Activated naive CD4-positive, alpha-beta T cell treated with anti-CD3 and anti-CD28 coated beads for 36 hours (primary cell): ENCODE measurements around the gene C19orf18. TPM values are rescaled to one million over a fixed set of nuclear protein-coding genes. Genes with fewer than 3 reads are reported as not detected.
A peak's percentile ranks its signal among the peaks of the same experiment; 100 is the strongest.

Source experiments
- CTCF ChIA-PET: fragments of 350-600 bp; sonication (Branson Sonifier 250); formaldehyde crosslinking; loops from one replicate; lab custom pipeline; 2021; ENCODE audit warnings: antibody characterized with exemption; lab: Charles Lee
- DNase-seq: peaks from one replicate; pipeline ENCODE4 v3.0.0-alpha.2; 2020
- H3K27ac Mint-ChIP-seq: one replicate; pipeline ENCODE4 v1.8.0; 2021; ENCODE audit warnings: mild to moderate bottlenecking, mixed read lengths
- H3K27me3 Mint-ChIP-seq: one replicate; pipeline ENCODE4 v1.8.0; 2021; ENCODE audit warnings: low read depth, mixed read lengths
- H3K36me3 Mint-ChIP-seq: one replicate; pipeline ENCODE4 v1.8.0; 2021; ENCODE audit warnings: low read depth, mixed read lengths
- H3K4me1 Mint-ChIP-seq: one replicate; pipeline ENCODE4 v1.8.0; 2021; ENCODE audit warnings: low read depth, mixed read lengths
- H3K4me3 Mint-ChIP-seq: one replicate; pipeline ENCODE4 v1.8.0; 2021; ENCODE audit warnings: mild to moderate bottlenecking, moderate library complexity, mixed read lengths
- H3K9me3 Mint-ChIP-seq: one replicate; pipeline ENCODE4 v1.8.0; 2021; ENCODE audit warnings: mixed read lengths
- intact Hi-C: fragments of 100-400 bp; cut with micrococcal nuclease; formaldehyde crosslinking; loops from one replicate; pipeline ENCODE4 v1.15.1; 2023
- total RNA-seq, 2 experiments: library from RNA; stranded (reverse); gene quantifications; one replicate each; pipeline ENCODE4 v1.2.3, GENCODE V29; 2021

C19orf18 gene
- total RNA-seq, 2 experiments from 2014 or later = 0.31 TPM; not detected in 1

DNA sequence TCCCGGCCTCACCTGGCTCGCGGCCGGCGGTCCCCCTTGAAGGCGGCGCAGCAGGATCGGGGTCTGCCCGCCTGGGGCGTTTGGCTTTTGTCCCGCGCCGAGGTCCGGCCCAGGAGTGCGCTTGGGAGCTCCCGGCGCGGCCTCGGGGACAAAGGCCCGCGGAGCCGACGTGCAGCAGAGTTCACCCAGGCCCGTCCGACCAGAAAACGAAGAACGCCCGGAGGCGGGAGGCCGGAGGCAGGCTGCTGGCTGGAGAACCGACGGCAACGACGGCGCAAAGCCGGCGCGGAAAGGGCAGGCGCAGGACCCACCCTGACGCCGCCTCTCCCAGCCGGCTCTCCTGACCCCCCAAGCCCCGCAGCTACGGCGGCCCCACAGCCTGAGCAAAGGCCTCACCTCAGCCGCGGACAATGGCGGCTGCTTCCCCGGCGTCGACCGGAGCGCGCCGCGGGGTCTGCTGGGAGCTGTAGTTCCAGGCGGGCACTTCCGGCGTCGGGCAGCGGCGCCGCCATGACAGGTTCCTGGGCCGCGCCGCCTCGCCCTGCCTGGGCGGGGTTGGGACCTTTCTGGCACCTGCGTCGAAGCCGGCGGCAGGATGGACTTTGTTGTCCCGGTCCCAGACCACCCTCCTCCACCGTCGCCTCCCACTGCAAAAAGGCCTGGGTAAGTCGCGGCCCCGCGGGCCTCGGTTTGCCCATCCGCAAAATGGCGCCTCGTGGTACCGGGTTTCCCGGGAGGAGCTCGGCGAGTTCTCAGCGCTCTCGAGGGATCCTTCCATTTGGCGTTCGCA, 28.2 kb upstream of the C19orf18 start, which contains the start of gene ZNF606:
Gene ZNF606, minus strand, starts transcription at position 437 of the 790 bp plus-strand sequence. CDS start 1,501 bp downstream, outside the sequence.
- DNase-seq = peak; percentile 86
- CTCF ChIA-PET = interaction anchor here (0.6 kb wide), 1 partner anchor 150 kb away, joined by 3 read pairs; no protein-coding TSS in a partner anchor
- intact Hi-C loops = loop anchor here (1.0 to 5.0 kb wide), 8 partner anchors 56 to 810 kb away; partner anchors contain the start of genes ZNF256, ZNF264, ZNF460 and ZNF772
- H3K4me3 Mint-ChIP-seq = peak within 1 kb of the TSS; percentile 81
- peak within 1 kb of the TSS; percentile 79 for H3K27ac Mint-ChIP-seq
- H3K36me3 Mint-ChIP-seq = peaks cover 91% of the 10 kb centered on the region
- peaks cover 29% of the 10 kb centered on the region for H3K4me1 Mint-ChIP-seq
- peaks cover 56% of the 10 kb centered on the region for H3K9me3 Mint-ChIP-seq
- H3K27me3 Mint-ChIP-seq = no peaks in the 10 kb centered on the region

DNA sequence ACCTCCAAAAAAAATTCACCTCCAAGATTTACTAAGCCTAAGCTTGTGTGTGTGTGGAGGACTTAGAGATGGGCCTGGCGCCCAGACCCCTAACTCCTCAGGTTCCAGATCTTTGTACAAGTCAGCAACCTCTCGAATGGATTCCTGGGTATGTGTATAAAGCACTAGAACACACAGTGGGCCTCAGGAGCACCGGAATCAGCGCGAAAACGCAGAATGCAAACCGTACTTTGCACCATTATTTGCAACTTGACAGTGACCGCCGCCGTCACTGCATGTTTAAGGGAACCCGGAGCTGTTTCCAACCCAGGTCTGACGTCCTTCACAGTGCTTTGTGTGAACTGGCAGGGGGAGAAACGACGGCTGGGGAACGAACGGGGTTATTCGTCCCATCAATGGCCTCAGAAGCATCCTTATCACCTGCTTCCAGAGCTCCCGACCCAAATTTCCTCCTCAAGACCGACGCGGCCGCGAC, 27.6 kb upstream of the C19orf18 start:
- H3K27me3 Mint-ChIP-seq = no peaks in the 10 kb centered on the region
- CTCF ChIA-PET = no interaction called here
- intact Hi-C loops = loop anchor here (1.0 to 5.0 kb wide), 8 partner anchors 55 to 810 kb away; partner anchors contain the start of genes ZNF256, ZNF264, ZNF460 and ZNF772
- peak overlapping the region; percentile 72 for H3K27ac Mint-ChIP-seq
- H3K4me1 Mint-ChIP-seq = peaks cover 29% of the 10 kb centered on the region
- peak overlapping the region; percentile 81 for H3K4me3 Mint-ChIP-seq
- peak; percentile 19 for DNase-seq
- peaks cover 92% of the 10 kb centered on the region for H3K36me3 Mint-ChIP-seq
- peaks cover 49% of the 10 kb centered on the region for H3K9me3 Mint-ChIP-seq

DNA sequence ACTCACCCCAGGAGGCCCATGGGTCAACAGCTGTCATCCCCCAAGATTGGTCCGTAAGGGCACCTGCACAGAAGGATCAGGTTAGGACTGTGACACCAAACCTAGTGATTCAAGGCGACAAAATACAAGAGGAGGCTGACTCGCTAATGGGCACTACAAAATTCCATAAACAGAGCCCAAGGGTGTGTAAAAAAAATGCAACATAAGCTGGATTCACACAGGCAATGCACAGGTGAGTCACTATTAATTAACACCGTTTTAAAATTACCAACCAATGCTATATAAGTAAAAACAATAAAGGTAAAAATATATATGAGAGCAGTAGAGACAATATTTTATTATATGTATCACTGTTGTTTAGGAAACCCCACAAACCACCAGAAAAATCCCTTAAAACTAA, 26.3 kb upstream of the C19orf18 start:
- CTCF ChIA-PET = no interaction called here
- intact Hi-C loops = loop anchor here (5.0 kb wide), 2 partner anchors 523 to 808 kb away; partner anchors contain the start of genes ZNF264 and ZNF772
- H3K4me1 Mint-ChIP-seq = peaks cover 29% of the 10 kb centered on the region
- DNase-seq = no peak
- H3K36me3 Mint-ChIP-seq = peaks cover 93% of the 10 kb centered on the region
- no peak overlapping the region for H3K27ac Mint-ChIP-seq
- peaks cover 50% of the 10 kb centered on the region for H3K9me3 Mint-ChIP-seq
- H3K4me3 Mint-ChIP-seq = no peak overlapping the region
- no peaks in the 10 kb centered on the region for H3K27me3 Mint-ChIP-seq

DNA sequence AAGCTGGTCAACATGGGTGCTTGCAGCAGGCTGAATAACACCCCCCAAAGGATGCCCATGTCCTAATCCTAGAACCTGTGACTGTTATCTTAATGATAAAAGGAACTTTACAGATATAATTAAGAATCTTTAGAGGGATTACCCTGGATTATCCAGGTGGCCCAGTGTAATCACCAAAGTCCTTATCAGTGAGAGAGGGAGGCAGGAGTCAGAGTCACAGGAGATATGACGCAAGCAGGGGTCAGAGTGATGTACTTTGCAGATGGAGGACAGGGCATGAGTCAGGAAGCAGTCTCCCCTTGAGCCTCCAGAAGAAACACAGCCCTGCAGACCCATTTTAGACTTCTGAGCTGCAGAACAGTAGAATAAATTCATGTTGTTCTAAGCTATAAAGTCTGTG, 18.5 kb upstream of the C19orf18 start:
- Mint-ChIP-seq H3K27ac (no peak overlapping the region), H3K4me1 (no peaks in the 10 kb centered on the region), H3K9me3 (peaks cover 66% of the 10 kb centered on the region), H3K27me3 (no peaks in the 10 kb centered on the region), H3K36me3 (peaks cover 83% of the 10 kb centered on the region), H3K4me3 (no peak overlapping the region)
- CTCF ChIA-PET = interaction anchor here (0.6 kb wide), 1 partner anchor 28 kb away, joined by 6 read pairs; no protein-coding TSS in a partner anchor
- no peak for DNase-seq
- intact Hi-C loops = no loop called here

DNA sequence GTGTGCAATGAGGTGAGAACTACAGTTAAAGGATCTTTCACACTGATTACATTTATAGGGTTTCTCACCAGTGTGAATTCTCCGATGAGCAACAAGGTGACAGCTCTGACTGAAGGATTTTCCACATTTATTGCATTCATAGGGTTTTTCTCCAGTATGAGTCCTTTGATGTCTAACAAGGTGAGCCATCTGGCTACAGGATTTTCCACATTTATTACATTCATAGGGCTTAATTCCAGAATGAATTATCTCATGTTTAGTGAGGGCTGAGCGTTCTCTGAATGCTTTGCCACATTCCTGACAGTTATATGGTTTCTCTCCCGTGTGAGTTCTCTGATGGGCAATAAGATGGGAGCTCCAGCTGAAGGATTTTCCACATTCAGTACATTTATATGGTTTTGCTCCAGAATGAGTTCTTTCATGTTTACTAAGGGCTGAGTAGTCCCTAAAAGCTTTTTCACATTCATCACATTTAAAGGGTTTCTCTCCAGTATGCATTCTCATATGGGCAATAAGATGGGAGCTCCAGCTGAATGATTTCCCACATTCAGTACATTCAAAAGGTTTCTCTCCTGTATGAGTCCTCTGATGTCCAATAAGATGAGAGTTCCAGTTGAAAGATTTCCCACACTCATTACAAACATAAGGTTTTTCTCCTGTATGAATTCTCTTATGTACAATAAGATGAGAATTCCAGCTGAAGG, 4.4 kb upstream of the C19orf18 start:
- Mint-ChIP-seq H3K27me3 (no peaks in the 10 kb centered on the region), H3K36me3 (peaks cover 89% of the 10 kb centered on the region), H3K4me3 (no peak overlapping the region), H3K4me1 (no peaks in the 10 kb centered on the region), H3K9me3 (peaks cover 84% of the 10 kb centered on the region), H3K27ac (no peak overlapping the region)
- CTCF ChIA-PET = no interaction called here
- intact Hi-C loops = no loop called here
- no peak for DNase-seq

DNA sequence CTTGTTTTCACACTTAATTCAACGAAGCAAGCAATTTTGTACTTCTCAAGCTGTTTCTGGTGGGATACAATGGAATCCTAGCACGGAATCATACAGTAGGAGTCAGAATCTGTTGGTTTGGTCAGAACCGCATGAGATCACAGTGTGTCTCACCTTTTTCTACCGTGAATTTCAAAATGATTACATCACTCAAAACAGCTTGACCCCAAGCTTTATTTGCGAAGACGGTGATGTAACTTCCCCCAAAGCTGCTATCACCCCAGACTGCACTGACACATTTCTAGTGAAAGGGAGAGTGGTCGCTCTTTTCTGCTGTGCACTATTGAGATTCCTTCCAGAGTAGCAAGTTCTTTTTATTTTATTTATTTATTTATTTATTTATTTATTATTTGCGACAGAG, 9.6 kb downstream of the C19orf18 start:
- CTCF ChIA-PET = no interaction called here
- peaks cover 35% of the 10 kb centered on the region for H3K9me3 Mint-ChIP-seq
- peaks cover 30% of the 10 kb centered on the region for H3K36me3 Mint-ChIP-seq
- intact Hi-C loops = no loop called here
- H3K27ac Mint-ChIP-seq = no peak overlapping the region
- H3K4me1 Mint-ChIP-seq = no peaks in the 10 kb centered on the region
- H3K4me3 Mint-ChIP-seq = no peak overlapping the region
- no peaks in the 10 kb centered on the region for H3K27me3 Mint-ChIP-seq
- DNase-seq = no peak

DNA sequence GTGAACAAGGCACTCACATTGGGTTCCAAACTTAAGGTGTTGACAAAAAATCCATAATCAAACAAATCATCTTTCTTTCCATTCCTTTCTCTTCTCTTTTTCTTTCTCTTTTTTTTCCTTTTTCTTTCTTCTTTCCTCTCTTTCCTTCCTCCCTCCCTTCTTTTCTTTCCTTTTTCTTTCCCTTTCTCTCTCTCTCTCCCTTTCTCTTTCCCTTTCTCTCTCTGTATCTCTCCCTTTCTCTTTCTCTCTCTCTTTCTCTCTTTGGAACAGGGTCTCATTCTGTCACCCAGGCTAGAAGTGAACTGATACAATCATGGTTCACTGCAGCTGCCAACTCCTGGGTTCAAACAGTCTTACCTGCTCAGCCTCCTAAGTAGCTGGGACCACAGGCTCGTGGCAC, 12.5 kb downstream of the C19orf18 start:
- H3K9me3 Mint-ChIP-seq = peaks cover 33% of the 10 kb centered on the region
- H3K27me3 Mint-ChIP-seq = no peaks in the 10 kb centered on the region
- no peak overlapping the region for H3K27ac Mint-ChIP-seq
- no peak for DNase-seq
- CTCF ChIA-PET = no interaction called here
- H3K4me1 Mint-ChIP-seq = no peaks in the 10 kb centered on the region
- H3K4me3 Mint-ChIP-seq = no peak overlapping the region
- H3K36me3 Mint-ChIP-seq = peaks cover 27% of the 10 kb centered on the region
- intact Hi-C loops = no loop called here

DNA sequence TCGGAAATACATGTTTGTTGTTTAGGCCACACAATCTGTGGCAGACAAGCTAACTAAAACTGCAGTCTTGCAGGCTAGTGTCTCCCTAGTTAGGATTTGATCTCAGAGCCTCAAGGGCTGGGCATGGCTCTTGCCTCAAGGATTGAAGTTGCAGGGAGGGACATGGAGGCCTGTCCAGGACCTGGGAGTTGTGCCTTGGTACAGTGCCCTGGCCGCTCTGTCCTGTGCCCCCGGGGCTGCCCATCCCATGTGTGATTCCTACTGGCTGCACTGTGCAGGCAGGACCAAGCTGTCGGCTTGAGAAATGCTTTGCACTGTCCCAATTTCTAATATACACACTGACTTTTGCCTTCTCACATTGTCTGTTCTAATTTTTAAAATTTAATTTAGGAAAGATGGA, 19.3 kb downstream of the C19orf18 start:
- intact Hi-C loops = no loop called here
- Mint-ChIP-seq H3K27ac (no peak overlapping the region), H3K9me3 (peaks cover 35% of the 10 kb centered on the region), H3K27me3 (no peaks in the 10 kb centered on the region), H3K36me3 (peaks cover 20% of the 10 kb centered on the region), H3K4me1 (no peaks in the 10 kb centered on the region), H3K4me3 (no peak overlapping the region)
- no peak for DNase-seq
- CTCF ChIA-PET = no interaction called here

DNA sequence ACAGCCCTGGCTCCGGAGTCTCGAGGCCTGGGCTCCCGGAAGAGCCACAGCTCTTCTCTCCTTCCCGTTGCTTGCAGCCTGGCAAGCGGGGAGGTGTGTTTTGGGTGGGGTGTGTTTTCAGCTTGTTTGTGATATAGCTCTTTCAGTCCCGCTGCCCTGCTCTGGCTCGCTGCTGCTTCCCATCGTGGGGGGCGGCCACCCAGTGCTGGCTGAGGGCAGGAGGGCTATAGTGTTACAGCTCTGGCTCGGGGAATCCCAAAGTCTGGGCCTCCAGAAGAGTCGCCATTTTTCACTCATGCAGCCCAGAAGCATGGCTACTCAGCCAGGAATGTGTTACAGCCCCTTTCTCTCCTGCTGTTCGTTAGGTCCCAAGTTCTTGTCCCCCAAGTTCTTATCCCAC, 24.6 kb downstream of the C19orf18 start:
- Mint-ChIP-seq H3K36me3 (peaks cover 24% of the 10 kb centered on the region), H3K27ac (no peak overlapping the region), H3K9me3 (peaks cover 28% of the 10 kb centered on the region), H3K27me3 (no peaks in the 10 kb centered on the region), H3K4me3 (no peak overlapping the region), H3K4me1 (peaks cover 17% of the 10 kb centered on the region)
- no peak for DNase-seq
- CTCF ChIA-PET = no interaction called here
- intact Hi-C loops = no loop called here

DNA sequence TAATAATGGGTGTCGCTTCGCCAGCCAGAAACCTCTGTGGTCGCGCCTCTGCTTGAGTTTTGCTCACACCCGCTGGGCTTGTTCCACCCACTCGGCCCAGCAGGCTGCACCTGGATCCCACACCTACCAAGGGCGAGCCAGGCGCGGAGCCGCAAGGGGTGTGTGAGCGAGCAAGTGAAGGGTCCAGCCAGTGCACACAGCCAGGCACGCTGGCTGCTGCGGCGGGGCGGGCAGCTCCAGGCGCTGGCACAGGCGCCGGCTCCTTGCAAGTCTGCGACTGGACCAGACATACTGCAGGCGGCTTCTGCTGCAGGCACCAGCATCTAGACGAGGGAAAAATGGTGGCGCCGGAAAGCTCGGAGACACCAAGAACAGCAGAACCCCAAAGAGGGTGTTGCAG, 25.0 kb downstream of the C19orf18 start:
- Mint-ChIP-seq H3K9me3 (peaks cover 26% of the 10 kb centered on the region), H3K27ac (no peak overlapping the region), H3K4me3 (no peak overlapping the region), H3K4me1 (peaks cover 17% of the 10 kb centered on the region), H3K27me3 (no peaks in the 10 kb centered on the region), H3K36me3 (peaks cover 28% of the 10 kb centered on the region)
- intact Hi-C loops = no loop called here
- DNase-seq = no peak
- CTCF ChIA-PET = no interaction called here

DNA sequence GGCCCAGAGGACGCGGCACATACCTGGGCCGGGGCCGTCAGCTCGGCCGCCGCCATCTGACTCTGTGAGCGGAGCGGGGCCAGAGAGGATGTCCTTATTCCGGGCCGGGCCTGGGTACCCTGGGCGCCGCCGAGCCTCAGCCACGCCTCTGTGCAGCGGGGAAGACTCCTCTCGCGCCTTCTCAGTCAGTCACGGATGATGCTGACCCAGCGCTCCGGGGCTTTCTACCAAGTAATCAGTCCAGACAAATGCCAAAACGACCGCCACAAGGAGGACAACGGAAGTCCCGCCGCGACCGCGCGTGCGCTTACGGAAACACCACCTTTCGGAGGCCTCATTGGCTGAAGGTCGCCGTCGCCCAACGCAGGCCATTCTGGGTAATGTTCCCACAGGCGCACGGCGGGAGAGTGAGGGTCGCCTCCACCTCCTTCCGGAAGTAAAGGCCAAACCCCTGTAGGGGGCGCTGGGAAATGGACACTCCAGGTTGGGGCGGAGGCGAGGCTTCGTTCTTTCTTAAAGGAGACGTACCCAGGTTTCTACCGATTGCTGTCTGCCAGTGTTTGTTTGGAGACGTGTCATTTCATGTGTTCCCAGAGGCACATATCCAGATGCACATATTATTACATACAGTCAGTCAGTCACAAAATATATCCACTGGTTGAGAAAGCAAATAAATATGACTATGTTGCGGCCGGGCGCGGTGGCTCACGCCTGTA, 26.8 kb downstream of the C19orf18 start, which contains the start of gene ZNF256:
Gene ZNF256, minus strand, starts transcription at position 288 of the 716 bp plus-strand sequence. Its CDS starts 232 bp downstream, at position 56.
- Mint-ChIP-seq H3K27me3 (no peaks in the 10 kb centered on the region), H3K4me3 (peak within 1 kb of the TSS; percentile 91), H3K36me3 (peaks cover 45% of the 10 kb centered on the region), H3K9me3 (peaks cover 40% of the 10 kb centered on the region), H3K27ac (peak within 1 kb of the TSS; percentile 87), H3K4me1 (peaks cover 17% of the 10 kb centered on the region)
- DNase-seq = peak; percentile 93
- intact Hi-C loops = loop anchor here (1.0 to 2.0 kb wide), 3 partner anchors 31 to 203 kb away; partner anchors contain the start of genes ZNF329, ZNF417 and ZNF606
- CTCF ChIA-PET = no interaction called here

DNA sequence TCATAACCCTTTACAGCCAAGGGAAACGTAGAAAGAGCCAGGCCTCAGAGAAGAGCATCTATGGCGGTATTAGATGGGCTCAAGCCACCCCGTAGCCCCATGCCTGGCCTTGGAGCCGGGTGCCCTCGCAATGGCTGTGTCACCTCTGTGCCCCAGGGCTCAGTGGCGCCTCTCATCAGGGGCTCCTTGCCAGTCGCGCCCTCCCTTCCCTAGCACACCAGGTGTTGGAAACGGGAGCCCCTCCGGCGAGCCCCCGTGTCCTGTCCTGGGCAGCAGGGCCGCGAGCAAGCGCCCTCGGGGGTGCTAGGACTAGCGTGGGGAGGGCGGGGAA, 27.3 kb downstream of the C19orf18 start:
- Mint-ChIP-seq H3K27me3 (no peaks in the 10 kb centered on the region), H3K36me3 (peaks cover 50% of the 10 kb centered on the region), H3K27ac (peak overlapping the region; percentile 87), H3K4me3 (peak overlapping the region; percentile 91), H3K9me3 (peaks cover 46% of the 10 kb centered on the region), H3K4me1 (peaks cover 17% of the 10 kb centered on the region)
- CTCF ChIA-PET = no interaction called here
- no peak for DNase-seq
- intact Hi-C loops = loop anchor here (1.0 to 2.0 kb wide), 3 partner anchors 31 to 203 kb away; partner anchors contain the start of genes ZNF329, ZNF417 and ZNF606
